Thyroid gland (tissue), 4 donors: Measurements from ENCODE around the gene AFG3L2.

Experiments
- CTCF ChIP-seq, 6 experiments: fragments of 200-600 bp in 3 of 6; fragments of 450-650 bp in 3 of 6; sonication (generic) in 3 of 6; IDR thresholded peaks; one replicate each; pipeline ENCODE4 v1.5.1; 2016 to 2019; ENCODE audit warnings: antibody characterized with exemption in 6 of 6, mild to moderate bottlenecking in 2 of 6, inconsistent platforms in 1 of 6, moderate library complexity in 1 of 6
- POLR2A ChIP-seq, 2 donors: fragments of 450-650 bp; IDR thresholded peaks; one replicate each; pipeline ENCODE4 v1.6.1; 2017; ENCODE audit warnings: antibody characterized with exemption in 2 of 2, mild to moderate bottlenecking in 2 of 2, moderate library complexity in 1 of 2

GRCh38 chr18:12301263-12302005, 75.6 kb downstream of the AFG3L2 start:
- TF ChIP-seq CTCF (IDR thresholded peaks at IDR 0.05) (no peak), POLR2A (IDR thresholded peaks at IDR 0.05) (no peak)
